GM18499 (cell line): ENCODE data around the gene ACAN.

Experiments
- ATAC-seq: cut with Tn5 transposase; IDR thresholded peaks from one replicate; pipeline ENCODE4 v1.9.1; 2021; ENCODE audit warnings: moderate number of reproducible peaks; ENCODE audit not compliant: insufficient read depth, unreplicated experiment

The ACAN gene

GRCh38 chr15:88913017-88913849 is 110.0 kb downstream of the ACAN start, which contains the start of gene MFGE8:
MFGE8 (minus strand) TSS chr15:88913379; CDS start chr15:88913319, 60 bp downstream.
- ATAC-seq = no peak

- no peak for ATAC-seq
Measured at GRCh38 chr15:88913850-88914169, 110.6 kb downstream of the ACAN start.

GRCh38 chr15:88915354-88915753 is 112.1 kb downstream of the ACAN start:
- no peak for ATAC-seq

- no peak for ATAC-seq
Measured at GRCh38 chr15:88917760-88918159, 114.5 kb downstream of the ACAN start.

GRCh38 chr15:88918738-88919137 is 115.5 kb downstream of the ACAN start:
- no peak for ATAC-seq

- ATAC-seq = no peak
Measured at GRCh38 chr15:88920186-88920891, 117.1 kb downstream of the ACAN start.

- ATAC-seq = peak; percentile 82
Measured at GRCh38 chr15:88920892-88921435, 117.7 kb downstream of the ACAN start.
